Prostate gland (tissue), 2 donors: Measurements from ENCODE around the gene IWS1.

ENCODE experiments used
- POLR2AphosphoS5 ChIP-seq: sonication (generic); formaldehyde crosslinking; IDR thresholded peaks from one replicate; pipeline ENCODE4 v1.6.1; 2017; ENCODE audit warnings: antibody characterized with exemption
- TF ChIP-seq, protein P1 (sequence below), 4 experiments: fragments of 200-600 bp in 2 of 4; fragments of 450-650 bp in 2 of 4; sonication (generic) in 2 of 4; IDR thresholded peaks; 1 replicate in 3 of 4; 2 replicates in 1 of 4; pipeline ENCODE4 v1.5.1; 2016 to 2019; ENCODE audit warnings: antibody characterized with exemption in 4 of 4, mild to moderate bottlenecking in 2 of 4, moderate library complexity in 2 of 4

DNA sequence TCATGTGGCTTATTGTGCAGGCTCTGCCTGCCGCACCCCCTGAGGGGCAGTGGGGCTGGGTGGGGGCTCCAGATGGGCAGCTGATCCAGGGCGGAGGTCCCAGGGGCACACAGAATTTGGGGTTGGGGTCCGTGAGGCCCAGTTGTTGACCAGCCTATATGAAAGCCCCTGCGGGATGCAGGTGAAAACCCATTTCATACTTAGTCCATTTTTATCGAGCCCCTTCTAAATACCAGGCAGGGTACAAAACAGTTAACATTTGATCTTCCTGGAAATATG, 39.8 kb upstream of the IWS1 start:
- TF ChIP-seq, protein P1, sequence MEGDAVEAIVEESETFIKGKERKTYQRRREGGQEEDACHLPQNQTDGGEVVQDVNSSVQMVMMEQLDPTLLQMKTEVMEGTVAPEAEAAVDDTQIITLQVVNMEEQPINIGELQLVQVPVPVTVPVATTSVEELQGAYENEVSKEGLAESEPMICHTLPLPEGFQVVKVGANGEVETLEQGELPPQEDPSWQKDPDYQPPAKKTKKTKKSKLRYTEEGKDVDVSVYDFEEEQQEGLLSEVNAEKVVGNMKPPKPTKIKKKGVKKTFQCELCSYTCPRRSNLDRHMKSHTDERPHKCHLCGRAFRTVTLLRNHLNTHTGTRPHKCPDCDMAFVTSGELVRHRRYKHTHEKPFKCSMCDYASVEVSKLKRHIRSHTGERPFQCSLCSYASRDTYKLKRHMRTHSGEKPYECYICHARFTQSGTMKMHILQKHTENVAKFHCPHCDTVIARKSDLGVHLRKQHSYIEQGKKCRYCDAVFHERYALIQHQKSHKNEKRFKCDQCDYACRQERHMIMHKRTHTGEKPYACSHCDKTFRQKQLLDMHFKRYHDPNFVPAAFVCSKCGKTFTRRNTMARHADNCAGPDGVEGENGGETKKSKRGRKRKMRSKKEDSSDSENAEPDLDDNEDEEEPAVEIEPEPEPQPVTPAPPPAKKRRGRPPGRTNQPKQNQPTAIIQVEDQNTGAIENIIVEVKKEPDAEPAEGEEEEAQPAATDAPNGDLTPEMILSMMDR (IDR thresholded peaks at IDR 0.05), result no peak
- TF ChIP-seq POLR2AphosphoS5, result no peak
